Hepatocyte (in vitro differentiated cells): ENCODE data around the gene OS9.
A peak's percentile ranks its signal among the peaks of the same experiment; 100 is the strongest.

Experiments
- EZH2 ChIP-seq: fragments of 200-600 bp; sonication (generic); IDR thresholded peaks from 2 replicates; pipeline ENCODE4 v1.6.1; 2016; ENCODE audit warnings: antibody characterized with exemption, mild to moderate bottlenecking, borderline replicate concordance
- TF ChIP-seq, protein P1 (sequence below): fragments of 200-600 bp; sonication (generic); IDR thresholded peaks from 2 replicates; pipeline ENCODE4 v1.5.1; 2016; ENCODE audit warnings: antibody characterized with exemption, mild to moderate bottlenecking; ENCODE audit not compliant: poor library complexity

DNA sequence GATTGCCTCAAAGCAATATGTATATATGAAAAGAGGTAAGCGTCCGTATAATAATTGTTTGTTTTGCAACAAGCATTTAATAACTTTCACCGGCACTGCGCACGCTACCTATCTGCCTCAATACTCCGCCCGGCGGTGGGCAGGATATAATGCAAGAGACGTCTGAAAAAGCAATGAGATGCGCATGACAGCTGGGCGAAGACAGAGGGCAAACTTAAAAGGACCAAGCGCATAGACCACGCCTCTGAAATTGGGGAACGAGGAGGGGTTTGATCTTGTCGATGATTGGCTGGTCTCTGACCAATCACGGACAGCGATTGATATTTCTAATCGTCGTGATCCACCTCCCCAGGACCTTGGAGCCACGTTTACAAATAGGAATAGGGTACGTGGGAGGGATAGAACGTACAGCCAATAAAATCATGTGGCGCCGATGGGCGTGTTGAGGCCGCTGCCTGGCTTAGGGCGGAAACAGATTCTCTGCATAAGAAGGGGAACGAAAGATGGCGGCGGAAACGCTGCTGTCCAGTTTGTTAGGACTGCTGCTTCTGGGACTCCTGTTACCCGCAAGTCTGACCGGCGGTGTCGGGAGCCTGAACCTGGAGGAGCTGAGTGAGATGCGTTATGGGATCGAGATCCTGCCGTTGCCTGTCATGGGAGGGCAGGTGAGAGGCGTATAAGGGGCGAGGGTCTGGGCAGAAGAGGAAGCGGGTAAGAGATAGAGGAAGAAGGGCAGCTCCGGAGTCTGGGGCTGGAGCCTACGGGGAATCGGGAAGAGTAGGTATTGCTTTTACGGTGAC is at the start of gene OS9:
- TF ChIP-seq, protein P1, sequence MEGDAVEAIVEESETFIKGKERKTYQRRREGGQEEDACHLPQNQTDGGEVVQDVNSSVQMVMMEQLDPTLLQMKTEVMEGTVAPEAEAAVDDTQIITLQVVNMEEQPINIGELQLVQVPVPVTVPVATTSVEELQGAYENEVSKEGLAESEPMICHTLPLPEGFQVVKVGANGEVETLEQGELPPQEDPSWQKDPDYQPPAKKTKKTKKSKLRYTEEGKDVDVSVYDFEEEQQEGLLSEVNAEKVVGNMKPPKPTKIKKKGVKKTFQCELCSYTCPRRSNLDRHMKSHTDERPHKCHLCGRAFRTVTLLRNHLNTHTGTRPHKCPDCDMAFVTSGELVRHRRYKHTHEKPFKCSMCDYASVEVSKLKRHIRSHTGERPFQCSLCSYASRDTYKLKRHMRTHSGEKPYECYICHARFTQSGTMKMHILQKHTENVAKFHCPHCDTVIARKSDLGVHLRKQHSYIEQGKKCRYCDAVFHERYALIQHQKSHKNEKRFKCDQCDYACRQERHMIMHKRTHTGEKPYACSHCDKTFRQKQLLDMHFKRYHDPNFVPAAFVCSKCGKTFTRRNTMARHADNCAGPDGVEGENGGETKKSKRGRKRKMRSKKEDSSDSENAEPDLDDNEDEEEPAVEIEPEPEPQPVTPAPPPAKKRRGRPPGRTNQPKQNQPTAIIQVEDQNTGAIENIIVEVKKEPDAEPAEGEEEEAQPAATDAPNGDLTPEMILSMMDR: peak; percentile 60
- TF ChIP-seq EZH2: no peak
